NCI-H345 treated with DMSO at 0.1 percent for 48 hours (cell line): ENCODE data around the gene TSPAN32.
A peak's percentile ranks its signal among the peaks of the same experiment; 100 is the strongest.

Source experiments
- DNase-seq: peaks from one replicate; lab custom pipeline; 2025; ENCODE audit not compliant: unreplicated experiment; lab: John Stamatoyannopoulos, UW

The TSPAN32 gene

GRCh38 chr11:2302896-2303626 lies 1.2 kb downstream of the TSPAN32 start:
- DNase-seq = no peak

GRCh38 chr11:2303627-2304505 lies 2.1 kb downstream of the TSPAN32 start:
- DNase-seq = no peak

- DNase-seq = no peak
These were observed 2.8 kb downstream of the TSPAN32 start for GRCh38 chr11:2304506-2305139.

GRCh38 chr11:2305140-2305778 lies 3.4 kb downstream of the TSPAN32 start:
- peak; percentile 51 for DNase-seq

GRCh38 chr11:2305788-2306451 lies 4.1 kb downstream of the TSPAN32 start:
- no peak for DNase-seq

GRCh38 chr11:2306452-2306823 lies 4.6 kb downstream of the TSPAN32 start:
- no peak for DNase-seq

- no peak for DNase-seq
These were observed 5.2 kb downstream of the TSPAN32 start for GRCh38 chr11:2306877-2307500.

GRCh38 chr11:2307501-2308331 lies 5.9 kb downstream of the TSPAN32 start:
- no peak for DNase-seq

GRCh38 chr11:2308713-2309112 lies 6.9 kb downstream of the TSPAN32 start:
- no peak for DNase-seq

- no peak for DNase-seq
These were observed 7.6 kb downstream of the TSPAN32 start for GRCh38 chr11:2309251-2310072.

- DNase-seq = no peak
These were observed 8.4 kb downstream of the TSPAN32 start for GRCh38 chr11:2310073-2310785.

GRCh38 chr11:2310786-2311352 lies 9.1 kb downstream of the TSPAN32 start:
- DNase-seq = no peak

- DNase-seq = no peak
These were observed 9.7 kb downstream of the TSPAN32 start for GRCh38 chr11:2311353-2312133.

- no peak for DNase-seq
These were observed 10.6 kb downstream of the TSPAN32 start for GRCh38 chr11:2312232-2313042.

- DNase-seq = no peak
These were observed 11.5 kb downstream of the TSPAN32 start for GRCh38 chr11:2313051-2313951.
